K562 (cell line): Measurements from ENCODE around the gene TFF3. TPM values are rescaled to one million over a fixed set of nuclear protein-coding genes. Genes with fewer than 3 reads are reported as not detected.

Experiments
- ATAC-seq: fragments of 200-7000 bp; cut with Tn5 transposase; 3 replicates; pipeline ENCODE4 v1.9.1; 2020; ENCODE audit warnings: moderate library complexity
- BruUV-seq: library from RNA; stranded (reverse); fragments of 400-500 nt; replicated peaks from 2 replicates; lab custom pipeline; 2021; lab: Mats Ljungman, UMichigan
- CTCF ChIA-PET: fragments of 300-600 bp; formaldehyde crosslinking; extraction: SDS; loops from one replicate; lab custom pipeline; 2021; ENCODE audit warnings: low intra/inter-chr PET ratio; lab: Yijun Ruan, JAX
- POLR2A ChIA-PET: fragments of 300-600, 350-650 bp; sonication (Branson Sonifier 250); formaldehyde crosslinking; extraction: SDS; loops from one replicate; lab custom pipeline; 2021; ENCODE audit warnings: antibody characterized with exemption, inconsistent platforms; lab: Yijun Ruan, JAX
- DNase-seq, 4 experiments: peaks; one replicate each; pipeline versions ENCODE4 v3.0.0 to v3.0.0-alpha.2; 2011 to 2018; ENCODE audit warnings: low spot score in 3 of 4, mixed read lengths in 3 of 4; ENCODE audit errors: extremely low read depth in 1 of 4
- FAIRE-seq: peaks from 2 replicates; lab custom pipeline; 2011; peaks lifted over from hg19 to GRCh38; lab: Jason Lieb, UNC
- H2AFZ ChIP-seq: 2 replicates; pipeline ENCODE4 v1.6.0; 2011; ENCODE audit warnings: low read depth, low read length, control low read depth, inconsistent platforms
- H3K27ac ChIP-seq: fragments of 200-600 bp; 3 replicates; pipeline ENCODE4 v1.8.0; 2011; ENCODE audit warnings: low read depth, mild to moderate bottlenecking, control low read depth, inconsistent platforms, low read length, moderate library complexity, mixed read lengths; ENCODE audit errors: extremely low read depth
- H3K27me3 ChIP-seq, 2 experiments: fragments of 300-600 bp in 1 of 2; 2 replicates in 1 of 2; 3 replicates in 1 of 2; pipeline versions ENCODE4 v1.6.0 to v1.8.0; 2011; ENCODE audit warnings: inconsistent platforms in 2 of 2, low read length in 2 of 2, mild to moderate bottlenecking in 1 of 2, mixed read lengths in 1 of 2, moderate library complexity in 1 of 2; ENCODE audit not compliant: control insufficient read depth in 2 of 2, insufficient read depth in 2 of 2
- H3K36me3 ChIP-seq: fragments of 300-600 bp; 3 replicates; pipeline ENCODE4 v1.8.0; 2011; ENCODE audit warnings: mild to moderate bottlenecking, low read length, inconsistent platforms; ENCODE audit not compliant: control insufficient read depth, insufficient read depth
- H3K4me1 ChIP-seq, 2 experiments: fragments of 200-600 bp in 1 of 2; replicated peaks in 1 of 2; 2 replicates in 1 of 2; 3 replicates in 1 of 2; pipeline versions ENCODE4 v1.5.1 to v1.8.0; 2011; ENCODE audit warnings: inconsistent platforms in 2 of 2, low read length in 2 of 2, mild to moderate bottlenecking in 1 of 2, mixed read lengths in 1 of 2, moderate library complexity in 1 of 2; ENCODE audit not compliant: control insufficient read depth in 2 of 2, insufficient read depth in 2 of 2
- H3K4me2 ChIP-seq: 2 replicates; pipeline ENCODE4 v1.6.1; 2011; ENCODE audit warnings: low read length, control low read depth, inconsistent platforms, mixed read lengths; ENCODE audit not compliant: insufficient read depth
- H3K4me3 ChIP-seq: fragments of 200-600 bp; sonication (generic), shearing (Covaris generic); 2 replicates; pipeline ENCODE4 v1.5.1; 2016; ENCODE audit warnings: control low read depth, inconsistent platforms
- H3K79me2 ChIP-seq: fragments of 200-600 bp; 3 replicates; pipeline ENCODE4 v1.8.0; 2011; ENCODE audit warnings: low read length, inconsistent platforms; ENCODE audit not compliant: control insufficient read depth, insufficient read depth
- H3K9ac ChIP-seq, 2 experiments: 2 replicates each; pipeline versions ENCODE4 v1.6.0 to v1.6.1; 2011; ENCODE audit warnings: low read depth in 2 of 2, low read length in 2 of 2, control low read depth in 1 of 2, inconsistent platforms in 1 of 2, mild to moderate bottlenecking in 1 of 2, mixed read lengths in 1 of 2; ENCODE audit not compliant: insufficient read depth in 1 of 2
- H3K9me1 ChIP-seq: one replicate; pipeline ENCODE4 v1.6.0; 2011; ENCODE audit warnings: inconsistent platforms, mild to moderate bottlenecking, low read length, moderate library complexity; ENCODE audit not compliant: control insufficient read depth, insufficient read depth
- H3K9me3 ChIP-seq: replicated peaks from 2 replicates; pipeline ENCODE4 v1.5.1; 2011; ENCODE audit warnings: low read depth, low read length, inconsistent platforms; ENCODE audit not compliant: control insufficient read depth, insufficient read depth
- H4K20me1 ChIP-seq: replicated peaks from 2 replicates; pipeline ENCODE4 v1.6.1; 2011; ENCODE audit warnings: low read length, inconsistent platforms, mixed read lengths; ENCODE audit not compliant: control insufficient read depth, insufficient read depth
- CC2D1A ChIP-seq: fragments of 450-650 bp; IDR thresholded peaks from 2 replicates; pipeline ENCODE4 v1.6.1; 2017; ENCODE audit warnings: mild to moderate bottlenecking
- CXXC5 ChIP-seq: fragments of 250-450 bp; sonication (Bioruptor Pico); IDR thresholded peaks from 2 replicates; pipeline ENCODE4 v1.8.0; 2022; ENCODE audit warnings: inconsistent platforms, mild to moderate bottlenecking, moderate library complexity
- ETV5 ChIP-seq: sonication (generic); formaldehyde crosslinking; IDR thresholded peaks from 2 replicates; pipeline ENCODE4 v1.4.0; 2020; ENCODE audit warnings: low read depth, mild to moderate bottlenecking, missing genetic modification reagents
- FOXP4 ChIP-seq: sonication (generic); formaldehyde crosslinking; IDR thresholded peaks from 2 replicates; pipeline ENCODE4 v1.8.0; 2022; ENCODE audit warnings: mild to moderate bottlenecking, missing genetic modification reagents, borderline replicate concordance
- KHSRP ChIP-seq: fragments of 450-650 bp; IDR thresholded peaks from 2 replicates; pipeline ENCODE4 v1.6.1; 2017
- MIER1 ChIP-seq: fragments of 450-650 bp; IDR thresholded peaks from 2 replicates; pipeline ENCODE4 v1.6.1; 2016; ENCODE audit warnings: antibody characterized with exemption, mild to moderate bottlenecking, low read depth
- PCBP2 ChIP-seq: fragments of 200-400 bp; formaldehyde crosslinking; IDR thresholded peaks from 2 replicates; pipeline ENCODE4 v1.6.1; 2018; ENCODE audit warnings: low read length, low read depth, mild to moderate bottlenecking, moderate library complexity; ENCODE audit not compliant: poor library complexity, severe bottlenecking
- ZNF24 ChIP-seq: fragments of 450-650 bp; IDR thresholded peaks from 2 replicates; pipeline ENCODE4 v1.6.1; 2016
- ZNF274 ChIP-seq: IDR thresholded peaks from 2 replicates; pipeline ENCODE4 v1.6.1; 2011; ENCODE audit warnings: low read depth, mild to moderate bottlenecking, low read length, moderate library complexity, borderline replicate concordance
- ZNF436 ChIP-seq: fragments of 250-450, 450-650 bp; sonication (Bioruptor Pico); formaldehyde crosslinking; IDR thresholded peaks from 2 replicates; pipeline ENCODE4 v1.7.0; 2020; ENCODE audit warnings: mild to moderate bottlenecking
- WGBS: fragments of 100-300 bp; shearing (Covaris generic); methylation state at CpG from one replicate; pipeline ENCODE4 v1.1.6; 2016; ENCODE audit warnings: low coverage, mixed read lengths; ENCODE audit not compliant: insufficient coverage; ENCODE audit errors: missing lambda C conversion rate; 5-methylcytosine and 5-hydroxymethylcytosine counted together
- in situ Hi-C: fragments of 300-500 bp; cut with MboI; formaldehyde crosslinking; loops from 4 replicates; pipeline ENCODE4 v1.15.0; 2018; ENCODE audit warnings: inconsistent platforms, mixed read lengths
- intact Hi-C: fragments of 100-400 bp; cut with micrococcal nuclease; formaldehyde crosslinking; loops from 2 replicates; pipeline ENCODE4 v1.14.2; 2022
- polyA plus RNA-seq, 8 experiments: library from polyadenylated mRNA; depleted of rRNA in 4 of 8; stranded (reverse) in 5 of 8; unstranded in 3 of 8; fragments of >200 nt; fragmentation: Nextera tagmentation in 2 of 8; fragmentation: Illumina TruSeq in 1 of 8; extraction: Ambion mirVana in 2 of 8; extraction: Trizol in 1 of 8; gene quantifications; 2 replicates each; pipeline versions ENCODE4 v1.2.1 to v1.2.3, GENCODE V29; 2011 to 2014; ENCODE audit warnings: inconsistent platforms in 1 of 8, missing spikeins in 1 of 8
- total RNA-seq, 7 experiments: library from RNA; depleted of rRNA in 6 of 7; stranded (reverse); fragments of >200 nt in 6 of 7; fragmentation: Illumina TruSeq in 2 of 7; extraction: Trizol in 2 of 7; gene quantifications; 2 replicates each; pipeline versions ENCODE4 v1.2.1 to v1.2.3, GENCODE V29; 2011 to 2021; ENCODE audit warnings: low replicate concordance in 1 of 7

TFF3 gene
- total and polyA plus RNA-seq, 9 of the 15 experiments (the other 6 are each of a cell fraction or from before 2014, with no cell fraction given), result 0.78 TPM; not detected in 8

GRCh38 chr21:42300956-42301355 lies 14.3 kb downstream of the TFF3 start:
- H3K27me3 ChIP-seq, result peaks cover 62 to 77% of the 10 kb centered on the region in 2 experiments
- no peak overlapping the region for H3K4me2 ChIP-seq
- H3K9me3 ChIP-seq, result no peaks in the 10 kb centered on the region
- intact Hi-C loops (no loop called here), in situ Hi-C loops (no loop called here)
- POLR2A ChIA-PET, result interaction anchor here (0.6 to 1.1 kb wide), 2 partner anchors 10 to 549 kb away, joined by 3 to 4 read pairs; no protein-coding TSS in a partner anchor
- H3K4me1 ChIP-seq, result peaks cover 0 to 7% of the 10 kb centered on the region in 2 experiments; a peak in 1 of 5 replicates
- no peak for ATAC-seq
- 0% methylated on average over 9 of the region's 9 CpGs for WGBS
- H3K9ac ChIP-seq, result no peak overlapping the region
- no peaks in the 10 kb centered on the region for H3K79me2 ChIP-seq
- TF ChIP-seq CXXC5 (CRISPR knock-in tag), result no peak
- TF ChIP-seq ETV5, result no peak
- TF ChIP-seq ZNF24, result no peak
- TF ChIP-seq PCBP2, result no peak
- no peak for TF ChIP-seq FOXP4
- TF ChIP-seq CC2D1A, result no peak
- no peak for TF ChIP-seq MIER1
- TF ChIP-seq ZNF274, result no peak
- TF ChIP-seq ZNF436 (CRISPR knock-in tag), result no peak
- TF ChIP-seq KHSRP, result no peak
- H3K4me3 ChIP-seq, result no peak overlapping the region
- no peaks in the 10 kb centered on the region for H3K36me3 ChIP-seq
- CTCF ChIA-PET, result no interaction called here
- no peak overlapping the region for H2AFZ ChIP-seq
- no peak for DNase-seq
- H3K27ac ChIP-seq, result no peak overlapping the region
- H4K20me1 ChIP-seq, result peaks cover 12% of the 10 kb centered on the region; the same call in 1 of the 2 replicates
- no TSS peak for BruUV-seq
- no peak for FAIRE-seq
- H3K9me1 ChIP-seq, result peaks cover 3% of the 10 kb centered on the region
